ENCODE measurements around the gene ELOB. TPM values are rescaled to one million over a fixed set of nuclear protein-coding genes. Genes with fewer than 3 reads are reported as not detected.

The ELOB gene
- total RNA-seq, 1 donor = 195 TPM

DNA sequence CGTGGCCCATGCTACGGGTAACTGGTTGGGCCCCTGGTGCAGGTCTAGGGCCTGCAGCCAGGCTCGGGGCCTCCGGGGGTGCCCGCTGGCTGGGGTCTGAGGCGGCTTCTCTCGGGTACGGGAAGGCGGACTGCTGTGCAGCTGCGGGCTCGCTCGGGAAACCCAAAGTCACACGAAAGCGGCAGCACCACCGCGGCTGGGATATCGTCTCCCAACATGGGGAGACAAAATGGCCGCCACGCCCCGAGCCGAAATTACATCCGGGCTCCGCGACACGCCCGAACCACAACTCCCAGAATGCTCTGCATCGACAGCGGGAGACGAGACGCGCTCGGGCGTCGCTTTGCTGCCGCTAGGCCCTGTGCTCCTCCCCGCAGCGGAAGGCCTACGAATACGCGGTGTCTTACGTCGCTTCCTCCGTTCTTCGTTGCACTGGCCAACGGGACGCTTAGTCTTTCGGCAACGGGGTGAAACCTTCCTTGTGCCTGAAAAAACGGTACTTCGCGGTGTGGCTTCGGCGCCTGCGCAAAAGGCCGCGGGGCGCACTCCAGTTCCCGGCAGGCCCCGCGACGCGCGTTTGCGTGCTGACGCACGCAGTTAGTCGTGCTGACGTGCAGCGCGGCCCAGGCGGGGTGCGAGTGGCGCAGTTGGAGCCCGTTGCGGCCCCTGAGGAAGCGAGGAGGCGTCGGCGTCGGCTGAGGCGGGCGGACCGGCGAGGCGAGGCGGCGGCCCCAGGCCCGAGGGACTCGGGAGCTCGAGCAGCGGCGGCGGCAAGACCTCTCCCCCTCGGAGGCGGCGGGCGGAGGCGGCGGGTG lies 24.8 kb downstream of the ELOB start, which contains the start of gene SRRM2:
TSS of gene SRRM2 (plus strand) at position 604 of the 815 bp plus-strand sequence. CDS start 3,727 bp downstream, outside the sequence.
- Histone ChIP-seq H3K4me3 (ENCODE audit: insufficient read depth, low read length) (peak within 1 kb of the TSS; percentile 87), H3K9me3 (ENCODE audit: low read depth, low read length) (no peaks in the 10 kb centered on the region), H3K27ac (ENCODE audit: low read depth, low read length) (peak within 1 kb of the TSS; percentile 100)

DNA sequence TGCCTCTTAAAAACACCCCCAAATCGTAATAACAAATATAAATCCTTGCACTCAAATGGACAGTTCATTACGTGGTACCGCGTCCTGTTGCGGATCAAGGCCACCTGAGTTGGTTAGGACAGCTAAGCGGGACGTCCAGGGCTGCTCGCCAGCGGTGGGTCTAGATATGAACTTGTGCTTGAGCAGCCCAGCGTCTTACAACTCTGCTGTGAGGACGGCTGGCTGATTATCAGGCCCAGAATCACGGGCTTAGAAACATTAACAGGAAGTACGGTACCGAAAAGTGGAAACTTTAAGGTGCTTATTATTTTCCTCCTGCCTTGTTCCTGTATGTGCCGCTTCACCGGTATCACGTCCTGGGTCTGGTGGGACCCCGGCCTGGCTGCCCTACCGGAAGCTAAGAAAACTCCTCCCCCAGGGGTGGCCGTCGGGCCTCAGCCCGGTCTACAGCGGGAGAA lies 25.5 kb downstream of the ELOB start:
- peak overlapping the region; percentile 87 for H3K4me3 ChIP-seq (ENCODE audit: insufficient read depth, low read length)
- no peaks in the 10 kb centered on the region for H3K27me3 ChIP-seq (ENCODE audit: insufficient read depth, low read length)
- TF ChIP-seq, protein P1, sequence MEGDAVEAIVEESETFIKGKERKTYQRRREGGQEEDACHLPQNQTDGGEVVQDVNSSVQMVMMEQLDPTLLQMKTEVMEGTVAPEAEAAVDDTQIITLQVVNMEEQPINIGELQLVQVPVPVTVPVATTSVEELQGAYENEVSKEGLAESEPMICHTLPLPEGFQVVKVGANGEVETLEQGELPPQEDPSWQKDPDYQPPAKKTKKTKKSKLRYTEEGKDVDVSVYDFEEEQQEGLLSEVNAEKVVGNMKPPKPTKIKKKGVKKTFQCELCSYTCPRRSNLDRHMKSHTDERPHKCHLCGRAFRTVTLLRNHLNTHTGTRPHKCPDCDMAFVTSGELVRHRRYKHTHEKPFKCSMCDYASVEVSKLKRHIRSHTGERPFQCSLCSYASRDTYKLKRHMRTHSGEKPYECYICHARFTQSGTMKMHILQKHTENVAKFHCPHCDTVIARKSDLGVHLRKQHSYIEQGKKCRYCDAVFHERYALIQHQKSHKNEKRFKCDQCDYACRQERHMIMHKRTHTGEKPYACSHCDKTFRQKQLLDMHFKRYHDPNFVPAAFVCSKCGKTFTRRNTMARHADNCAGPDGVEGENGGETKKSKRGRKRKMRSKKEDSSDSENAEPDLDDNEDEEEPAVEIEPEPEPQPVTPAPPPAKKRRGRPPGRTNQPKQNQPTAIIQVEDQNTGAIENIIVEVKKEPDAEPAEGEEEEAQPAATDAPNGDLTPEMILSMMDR (IDR thresholded peaks at IDR 0.05; ENCODE audit: extremely low read depth, low read depth, low read length) = no peak
- peak overlapping the region; percentile 100 for H3K27ac ChIP-seq (ENCODE audit: low read depth, low read length)
- H3K79me2 ChIP-seq (ENCODE audit: insufficient read depth, low read length) = peaks cover 45% of the 10 kb centered on the region
- peak overlapping the region; percentile 97 for H3K4me2 ChIP-seq (ENCODE audit: insufficient read depth, low read length)
- peaks cover 36% of the 10 kb centered on the region for H4K20me1 ChIP-seq (ENCODE audit: insufficient read depth, low read length)
- peaks cover 25% of the 10 kb centered on the region for H3K4me1 ChIP-seq (ENCODE audit: insufficient read depth, low read length)
- no peaks in the 10 kb centered on the region for H3K9me3 ChIP-seq (ENCODE audit: low read depth, low read length)
- H2AFZ ChIP-seq (ENCODE audit: low read length) = peak overlapping the region; percentile 100
- H3K36me3 ChIP-seq (ENCODE audit: insufficient read depth, low read length) = peaks cover 2% of the 10 kb centered on the region
- DNase-seq (ENCODE audit: insufficient read length, low spot score, missing footprints) = peak; percentile 32

More for the DNA sequence above, 24.8 kb downstream of the ELOB start, which contains the start of gene SRRM2:
- Histone ChIP-seq H3K27me3 (ENCODE audit: insufficient read depth, low read length) (no peaks in the 10 kb centered on the region), H2AFZ (ENCODE audit: low read length) (peak within 1 kb of the TSS; percentile 100), H3K4me1 (ENCODE audit: insufficient read depth, low read length) (peaks cover 25% of the 10 kb centered on the region), H4K20me1 (ENCODE audit: insufficient read depth, low read length) (peaks cover 42% of the 10 kb centered on the region), H3K79me2 (ENCODE audit: insufficient read depth, low read length) (peaks cover 52% of the 10 kb centered on the region), H3K4me2 (ENCODE audit: insufficient read depth, low read length) (peak within 1 kb of the TSS; percentile 97), H3K36me3 (ENCODE audit: insufficient read depth, low read length) (peaks cover 6% of the 10 kb centered on the region)
- DNase-seq (ENCODE audit: insufficient read length, low spot score, missing footprints) = peak; percentile 100
- TF ChIP-seq, protein P1 (IDR thresholded peaks at IDR 0.05; ENCODE audit: extremely low read depth, low read depth, low read length) = no peak

DNA sequence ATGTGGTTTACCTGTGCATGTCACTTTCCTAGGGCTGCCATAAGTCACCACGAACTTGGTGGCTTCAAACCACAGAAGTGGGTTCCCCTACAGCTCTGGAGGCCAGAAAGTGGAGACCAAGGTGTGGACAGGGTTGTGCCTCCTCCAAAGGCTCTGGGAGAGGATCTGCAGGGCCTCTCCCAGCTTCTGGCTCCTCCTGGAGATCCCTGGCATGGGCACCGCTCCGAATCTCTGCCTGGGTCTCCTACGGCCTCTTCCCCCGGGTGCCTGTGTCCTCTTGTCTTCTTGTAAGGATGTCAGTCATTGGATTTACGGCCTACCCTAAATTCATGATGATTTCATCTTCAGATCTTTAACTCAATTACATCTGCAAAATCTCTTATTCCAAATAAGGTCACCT lies 27.1 kb downstream of the ELOB start:
- Histone ChIP-seq H3K27ac (ENCODE audit: low read depth, low read length) (no peak overlapping the region), H3K4me2 (ENCODE audit: insufficient read depth, low read length) (no peak overlapping the region), H4K20me1 (ENCODE audit: insufficient read depth, low read length) (peaks cover 19% of the 10 kb centered on the region), H3K27me3 (ENCODE audit: insufficient read depth, low read length) (no peaks in the 10 kb centered on the region), H3K4me3 (ENCODE audit: insufficient read depth, low read length) (no peak overlapping the region), H3K9me3 (ENCODE audit: low read depth, low read length) (no peaks in the 10 kb centered on the region), H3K79me2 (ENCODE audit: insufficient read depth, low read length) (peaks cover 29% of the 10 kb centered on the region), H3K4me1 (ENCODE audit: insufficient read depth, low read length) (peaks cover 14% of the 10 kb centered on the region), H2AFZ (ENCODE audit: low read length) (no peak overlapping the region), H3K36me3 (ENCODE audit: insufficient read depth, low read length) (peaks cover 2% of the 10 kb centered on the region)
- TF ChIP-seq, protein P1 (IDR thresholded peaks at IDR 0.05; ENCODE audit: extremely low read depth, low read depth, low read length) = no peak
- peak; percentile 44 for DNase-seq (ENCODE audit: insufficient read length, low spot score, missing footprints)

DNA sequence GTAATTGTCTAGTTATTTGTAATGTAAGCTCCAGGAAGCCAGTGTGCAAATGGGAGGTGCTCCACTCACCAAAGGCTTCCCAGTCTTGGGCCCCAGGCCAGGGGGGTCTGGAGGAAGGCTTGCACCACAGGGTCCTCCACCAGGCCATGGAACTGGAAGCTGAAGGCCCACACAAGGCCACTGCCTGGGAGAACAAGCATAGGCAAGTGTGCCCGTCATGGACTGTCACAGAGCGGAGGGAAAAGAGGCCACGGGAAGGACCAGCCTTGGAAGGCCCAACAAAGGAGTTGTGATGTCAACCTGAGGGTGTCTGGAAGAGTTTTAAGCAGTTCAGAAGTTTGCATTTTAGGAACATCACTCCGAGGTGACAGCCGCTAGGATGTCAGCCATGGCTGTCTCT lies 27.6 kb downstream of the ELOB start:
- no peaks in the 10 kb centered on the region for H3K27me3 ChIP-seq (ENCODE audit: insufficient read depth, low read length)
- H3K27ac ChIP-seq (ENCODE audit: low read depth, low read length) = no peak overlapping the region
- DNase-seq (ENCODE audit: insufficient read length, low spot score, missing footprints) = no peak
- peaks cover 9% of the 10 kb centered on the region for H3K4me1 ChIP-seq (ENCODE audit: insufficient read depth, low read length)
- H3K9me3 ChIP-seq (ENCODE audit: low read depth, low read length) = no peaks in the 10 kb centered on the region
- peaks cover 15% of the 10 kb centered on the region for H4K20me1 ChIP-seq (ENCODE audit: insufficient read depth, low read length)
- H3K4me3 ChIP-seq (ENCODE audit: insufficient read depth, low read length) = no peak overlapping the region
- no peak overlapping the region for H2AFZ ChIP-seq (ENCODE audit: low read length)
- TF ChIP-seq, protein P1 (IDR thresholded peaks at IDR 0.05; ENCODE audit: extremely low read depth, low read depth, low read length) = no peak
- peaks cover 2% of the 10 kb centered on the region for H3K36me3 ChIP-seq (ENCODE audit: insufficient read depth, low read length)
- peaks cover 24% of the 10 kb centered on the region for H3K79me2 ChIP-seq (ENCODE audit: insufficient read depth, low read length)
- H3K4me2 ChIP-seq (ENCODE audit: insufficient read depth, low read length) = no peak overlapping the region

Data from osteoblast (primary cell).